Skin epidermis (tissue), 12 donors: ENCODE measurements around the gene MTCH1.

Experiments used
- H3K27ac ChIP-seq, 21 experiments: fragments of 200-600 bp; sonication (generic) in 11 of 21; one replicate each; pipeline ENCODE4 v1.5.0; 2020; ENCODE audit warnings: mild to moderate bottlenecking in 3 of 21, inconsistent platforms in 2 of 21, moderate library complexity in 2 of 21
- H3K4me3 ChIP-seq, 7 experiments: fragments of 200-600 bp; sonication (generic) in 2 of 7; one replicate each; pipeline ENCODE4 v1.5.0; 2020; ENCODE audit warnings: inconsistent platforms in 2 of 7, mild to moderate bottlenecking in 2 of 7, moderate library complexity in 1 of 7

Gene MTCH1

GRCh38 chr6:36975231-36976006 is 10.6 kb downstream of the MTCH1 start:
- H3K4me3 ChIP-seq = no peak overlapping the region
- H3K27ac ChIP-seq = peak overlapping the region in 1 of 21 experiments; percentile 22

DNA sequence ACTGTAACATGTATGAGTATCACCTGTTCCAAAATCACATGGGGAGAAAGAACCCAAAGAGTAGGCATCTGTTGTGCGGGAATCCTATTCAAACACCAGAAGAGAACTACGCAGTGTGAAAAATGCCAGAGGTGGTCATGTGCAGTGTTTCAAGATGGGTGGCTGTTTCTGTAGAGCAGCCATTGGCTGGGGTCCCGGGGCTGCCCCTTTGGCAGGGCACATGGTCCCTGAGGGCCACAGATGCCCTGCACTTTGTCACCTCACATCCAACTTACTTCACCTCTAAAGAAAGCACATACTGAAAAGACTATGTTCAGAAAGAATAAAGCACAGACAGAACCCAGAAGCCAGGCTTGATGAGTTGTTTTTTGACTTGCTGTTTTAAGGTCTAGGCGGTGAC is 12.3 kb downstream of the MTCH1 start:
- Histone ChIP-seq H3K4me3 (no peak overlapping the region), H3K27ac (no peak overlapping the region)

DNA sequence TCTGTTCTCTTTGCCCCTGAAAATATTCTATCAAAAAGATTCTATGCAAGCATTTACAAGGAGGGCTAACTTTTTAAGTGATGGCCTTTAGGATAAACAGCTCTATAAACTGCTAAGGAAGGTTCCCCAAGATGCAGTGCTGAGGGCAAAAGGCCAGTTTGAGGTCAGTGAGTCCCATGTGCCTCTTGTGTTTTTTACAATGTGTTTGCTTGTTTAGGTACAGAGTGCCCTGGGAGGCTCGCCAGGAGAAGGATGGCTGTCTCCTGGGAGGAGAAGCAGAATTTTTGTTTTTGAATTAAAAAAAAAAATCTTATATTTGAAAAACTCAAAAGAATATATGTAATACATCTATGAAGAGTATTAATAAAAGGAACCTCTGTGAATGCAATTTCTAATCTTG is 12.8 kb downstream of the MTCH1 start:
- no peak overlapping the region for H3K27ac ChIP-seq
- H3K4me3 ChIP-seq = no peak overlapping the region

DNA sequence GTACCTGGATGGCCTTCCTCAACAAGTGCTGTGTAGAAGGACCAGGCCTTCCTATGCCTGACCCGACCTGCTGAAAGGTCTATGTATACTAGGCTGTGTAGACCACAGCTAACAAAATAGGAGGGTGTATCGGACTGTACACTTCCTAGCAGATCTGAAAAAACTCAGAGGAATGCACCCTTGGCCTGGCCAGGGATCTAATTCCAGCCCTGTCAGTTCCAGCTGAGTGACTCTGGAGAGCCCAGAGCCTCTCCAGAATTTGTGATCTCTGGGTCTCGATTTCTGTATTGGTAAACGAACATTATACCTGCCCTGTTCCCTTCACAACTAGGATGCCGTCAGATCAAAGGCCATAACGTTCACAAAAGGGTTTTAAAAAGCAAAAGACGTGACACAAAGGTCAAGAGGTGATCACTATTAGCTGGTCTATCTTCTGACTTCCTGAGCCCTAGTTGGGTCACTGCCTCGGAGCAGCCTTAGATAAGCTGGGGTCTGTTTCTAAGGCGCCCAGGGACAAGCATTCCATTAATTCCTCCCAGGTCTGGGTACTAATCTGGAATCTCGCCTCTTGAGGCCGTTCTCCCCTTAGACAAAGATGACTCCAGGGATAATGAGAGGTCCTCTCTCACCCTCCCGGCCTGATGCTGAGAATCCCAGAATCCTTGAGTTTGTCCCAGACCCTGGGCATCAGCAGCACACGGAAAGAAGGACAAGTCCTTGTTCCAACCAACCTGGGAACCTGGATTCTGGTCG is 13.9 kb downstream of the MTCH1 start:
- Histone ChIP-seq H3K4me3 (no peak overlapping the region), H3K27ac (no peak overlapping the region)

GRCh38 chr6:36970892-36971842 is 14.8 kb downstream of the MTCH1 start:
- peak overlapping the region in 1 of 21 experiments; percentile 18 for H3K27ac ChIP-seq
- H3K4me3 ChIP-seq = no peak overlapping the region

DNA sequence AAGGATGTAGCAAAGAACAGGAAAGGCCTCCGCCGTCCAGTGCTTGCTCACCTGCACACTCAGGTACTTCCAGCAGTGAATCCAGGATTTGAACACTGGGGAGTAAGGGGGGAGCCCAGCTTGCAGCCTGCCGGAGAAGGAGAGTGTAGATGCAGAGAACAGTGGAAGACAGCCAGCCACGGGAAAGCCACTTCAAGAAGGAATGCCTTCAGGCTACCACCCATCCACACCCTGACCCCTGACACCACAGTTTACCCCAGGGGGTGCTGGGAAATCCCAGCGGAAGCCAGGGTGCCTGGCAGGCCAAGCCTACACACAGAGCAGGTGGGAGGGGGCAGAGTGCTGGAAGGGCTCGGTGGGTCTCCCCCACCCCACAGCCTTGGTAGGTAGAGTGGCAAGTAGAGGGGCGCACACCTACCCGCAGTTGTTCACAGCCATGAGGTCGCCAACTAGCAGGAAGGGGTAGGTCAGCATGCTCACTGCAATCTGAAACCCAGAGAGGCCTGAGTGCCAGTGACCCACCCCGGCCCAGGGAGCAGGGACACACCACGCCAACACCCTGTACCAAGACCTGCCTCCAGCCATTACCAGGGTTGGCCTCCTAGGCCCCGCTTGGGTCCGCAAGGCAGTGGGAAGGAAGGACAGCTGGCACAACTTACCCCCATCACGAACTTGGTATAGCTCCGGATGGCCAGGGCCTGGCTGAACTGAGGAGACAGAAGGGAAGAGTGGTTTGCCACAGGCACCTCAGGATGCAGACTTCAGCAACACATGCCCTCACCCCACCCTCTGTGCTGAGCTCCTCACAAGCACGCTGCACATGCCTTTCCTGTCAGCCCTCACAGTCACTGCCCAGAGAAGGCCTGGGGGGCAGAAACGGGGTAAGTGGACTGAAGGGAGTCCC is 15.8 kb downstream of the MTCH1 start:
- Histone ChIP-seq H3K4me3 (no peak overlapping the region), H3K27ac (peak overlapping the region in 2 of 21 experiments; percentile 18 to 47)

DNA sequence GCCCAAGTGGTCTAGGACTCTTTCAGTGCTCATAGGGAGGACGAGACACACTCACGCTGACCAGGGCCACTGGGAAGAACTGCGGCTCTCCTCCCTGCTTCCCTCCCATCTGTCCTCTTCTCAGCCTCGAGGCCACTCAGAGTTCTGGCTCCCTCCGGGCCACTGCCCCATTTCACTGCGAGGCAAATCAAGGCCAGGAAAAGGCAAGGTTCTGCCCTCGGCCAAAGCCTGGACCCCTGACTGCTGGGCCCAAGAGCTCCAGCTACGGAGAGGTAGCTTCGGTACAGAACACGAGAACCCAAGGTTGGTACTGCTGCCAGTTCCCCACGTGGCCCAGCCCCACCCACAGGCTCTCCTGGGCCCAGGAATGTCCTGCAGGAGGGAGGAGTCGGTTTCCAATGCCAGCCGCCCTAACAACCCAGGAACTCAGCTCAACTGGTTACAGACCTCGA is 16.7 kb downstream of the MTCH1 start:
- no peak overlapping the region for H3K4me3 ChIP-seq
- peak overlapping the region in 8 of 21 experiments; percentile 4 to 68 (median 44) for H3K27ac ChIP-seq

GRCh38 chr6:36968266-36968977 is 17.6 kb downstream of the MTCH1 start:
- peak overlapping the region in 6 of 21 experiments; percentile 4 to 68 (median 44) for H3K27ac ChIP-seq

GRCh38 chr6:36967757-36968156 is 18.2 kb downstream of the MTCH1 start:
- Histone ChIP-seq H3K4me3 (no peak overlapping the region), H3K27ac (peak overlapping the region in 2 of 21 experiments; percentile 30 to 42)

More at GRCh38 chr6:36968266-36968977, 17.6 kb downstream of the MTCH1 start:
- no peak overlapping the region for H3K4me3 ChIP-seq

GRCh38 chr6:36967301-36967700 is 18.7 kb downstream of the MTCH1 start:
- H3K27ac ChIP-seq = peak overlapping the region in 3 of 21 experiments; percentile 20 to 42 (median 30)
- H3K4me3 ChIP-seq = no peak overlapping the region

- peak overlapping the region in 1 of 21 experiments; percentile 61 for H3K27ac ChIP-seq
- H3K4me3 ChIP-seq = no peak overlapping the region
These were observed 21.1 kb downstream of the MTCH1 start for GRCh38 chr6:36964908-36965307.

GRCh38 chr6:36964349-36964748 is 21.6 kb downstream of the MTCH1 start:
- Histone ChIP-seq H3K4me3 (no peak overlapping the region), H3K27ac (peak overlapping the region in 8 of 21 experiments; percentile 2 to 69 (median 34))

- Histone ChIP-seq H3K4me3 (no peak overlapping the region), H3K27ac (peak overlapping the region in 12 of 21 experiments; percentile 2 to 69 (median 39))
These were observed 22.3 kb downstream of the MTCH1 start for GRCh38 chr6:36963451-36964290.

GRCh38 chr6:36962874-36963273 is 23.1 kb downstream of the MTCH1 start:
- H3K27ac ChIP-seq = peak overlapping the region in 7 of 21 experiments; percentile 2 to 69 (median 39)
- H3K4me3 ChIP-seq = no peak overlapping the region

- Histone ChIP-seq H3K27ac (peak overlapping the region in 2 of 21 experiments; percentile 4 to 24), H3K4me3 (no peak overlapping the region)
These were observed 24.3 kb downstream of the MTCH1 start for GRCh38 chr6:36961441-36962435.
